Measurements from ENCODE around the gene GMPPB. TPM values are rescaled to one million over a fixed set of nuclear protein-coding genes. Genes with fewer than 3 reads are reported as not detected.

GMPPB gene
- total and polyA plus RNA-seq, 9 of the 15 experiments (the other 6 are each of a cell fraction or from before 2014, with no cell fraction given): 0.53 to 17.4 (median 8.1) TPM

GRCh38 chr3:49769286-49769915, 45.6 kb upstream of the GMPPB start:
- H3K79me2 ChIP-seq (ENCODE audit: control insufficient read depth, insufficient read depth, low read length): peaks cover 77% of the 10 kb centered on the region
- H3K4me2 ChIP-seq (ENCODE audit: insufficient read depth, low read length): no peak overlapping the region
- no peak for TF ChIP-seq SIRT6 (IDR thresholded peaks at IDR 0.05; ENCODE audit: low read depth, low read length)
- H3K4me3 ChIP-seq: no peak overlapping the region
- no peak overlapping the region for H3K27ac ChIP-seq (ENCODE audit: extremely low read depth, low read depth, low read length)
- H3K9me3 ChIP-seq (replicated peaks; ENCODE audit: control insufficient read depth, insufficient read depth, low read depth, low read length): no peaks in the 10 kb centered on the region
- BruUV-seq (replicated peaks): no TSS peak
- intact Hi-C loops (cut with micrococcal nuclease) (no loop called here), in situ Hi-C loops (cut with MboI) (no loop called here)
- peaks cover 16% of the 10 kb centered on the region; the same call in 2 of the 3 replicates for H3K36me3 ChIP-seq (ENCODE audit: control insufficient read depth, insufficient read depth, low read length)
- H3K9ac ChIP-seq (ENCODE audit: insufficient read depth in 1 of 2, low read depth in 2 of 2, low read length in 2 of 2): no peak overlapping the region
- H3K9me1 ChIP-seq (ENCODE audit: control insufficient read depth, insufficient read depth, low read length): no peaks in the 10 kb centered on the region
- H3K4me1 ChIP-seq (replicated peaks in 1 of 2; ENCODE audit: control insufficient read depth in 2 of 2, insufficient read depth in 2 of 2, low read length in 2 of 2): no peaks in the 10 kb centered on the region; a peak in 1 of 5 replicates
- H2AFZ ChIP-seq (ENCODE audit: low read depth, low read length): no peak overlapping the region
- FAIRE-seq: no peak
- 77% methylated on average over 3 of the region's 3 CpGs for WGBS (ENCODE audit: insufficient coverage, low coverage, missing lambda C conversion rate)
- DNase-seq (ENCODE audit: extremely low read depth in 1 of 4, low spot score in 3 of 4): no peak
- no peaks in the 10 kb centered on the region for H3K27me3 ChIP-seq (ENCODE audit: control insufficient read depth in 2 of 2, insufficient read depth in 2 of 2, low read length in 2 of 2)
- POLR2A ChIA-PET: no interaction called here
- ATAC-seq: no peak
- CTCF ChIA-PET (ENCODE audit: low intra/inter-chr PET ratio): no interaction called here
- H4K20me1 ChIP-seq (replicated peaks; ENCODE audit: control insufficient read depth, insufficient read depth, low read length): no peaks in the 10 kb centered on the region

GRCh38 chr3:49763981-49764380, 40.2 kb upstream of the GMPPB start:
- no peak for FAIRE-seq
- Histone ChIP-seq H4K20me1 (replicated peaks; ENCODE audit: control insufficient read depth, insufficient read depth, low read length) (no peaks in the 10 kb centered on the region), H3K9me1 (ENCODE audit: control insufficient read depth, insufficient read depth, low read length) (peaks cover 2% of the 10 kb centered on the region)

More at GRCh38 chr3:49763981-49764380, 40.2 kb upstream of the GMPPB start:
- Histone ChIP-seq H3K9ac (ENCODE audit: insufficient read depth in 1 of 2, low read depth in 2 of 2, low read length in 2 of 2) (no peak overlapping the region), H3K4me3 (no peak overlapping the region), H3K9me3 (replicated peaks; ENCODE audit: control insufficient read depth, insufficient read depth, low read depth, low read length) (no peaks in the 10 kb centered on the region), H3K27me3 (ENCODE audit: control insufficient read depth in 2 of 2, insufficient read depth in 2 of 2, low read length in 2 of 2) (no peaks in the 10 kb centered on the region), H3K27ac (ENCODE audit: extremely low read depth, low read depth, low read length) (no peak overlapping the region), H3K79me2 (ENCODE audit: control insufficient read depth, insufficient read depth, low read length) (peaks cover 59% of the 10 kb centered on the region), H2AFZ (ENCODE audit: low read depth, low read length) (no peak overlapping the region), H3K36me3 (ENCODE audit: control insufficient read depth, insufficient read depth, low read length) (0 out of 3 replicates have a peak, but pooled peaks cover 7% of the 10 kb centered on the region), H3K4me1 (replicated peaks in 1 of 2; ENCODE audit: control insufficient read depth in 2 of 2, insufficient read depth in 2 of 2, low read length in 2 of 2) (no peaks in the 10 kb centered on the region; a peak in 1 of 5 replicates), H3K4me2 (ENCODE audit: insufficient read depth, low read length) (no peak overlapping the region)
- BruUV-seq (replicated peaks): no TSS peak
- ChIA-PET CTCF (ENCODE audit: low intra/inter-chr PET ratio) (no interaction called here), POLR2A (no interaction called here)
- WGBS (ENCODE audit: insufficient coverage, low coverage, missing lambda C conversion rate): 98% methylated on average over 4 of the region's 4 CpGs
- no peak for ATAC-seq
- in situ Hi-C loops (cut with MboI): no loop called here
- no peak for DNase-seq (ENCODE audit: extremely low read depth in 1 of 4, low spot score in 3 of 4)
- TF ChIP-seq TBL1XR1 (IDR thresholded peaks at IDR 0.05; ENCODE audit: low read length in 2 of 2) (no peak), ZNF121 (CRISPR knock-in tag; conservative IDR thresholded peaks at IDR 0.05) (peak; percentile 70)
- intact Hi-C loops (cut with micrococcal nuclease): no loop called here

Data from K562 (cell line).